ENCODE results near the gene DHODH. TPM values are rescaled to one million over a fixed set of nuclear protein-coding genes. Genes with fewer than 3 reads are reported as not detected.
"Not testable (repeated sequence)": the region's sequence is repeated elsewhere in the genome, so short reads cannot be mapped to it uniquely, and the experiment has no call there.

The DHODH gene
- total RNA-seq, 4 donors from 2014 or later = 4.8 to 10.5 (median 7.0) TPM

- H3K27me3 ChIP-seq = no peaks in the 10 kb centered on the region
- H3K27ac ChIP-seq = no peak overlapping the region
- no peaks in the 10 kb centered on the region for H3K9me3 ChIP-seq
- TF ChIP-seq, protein P1, sequence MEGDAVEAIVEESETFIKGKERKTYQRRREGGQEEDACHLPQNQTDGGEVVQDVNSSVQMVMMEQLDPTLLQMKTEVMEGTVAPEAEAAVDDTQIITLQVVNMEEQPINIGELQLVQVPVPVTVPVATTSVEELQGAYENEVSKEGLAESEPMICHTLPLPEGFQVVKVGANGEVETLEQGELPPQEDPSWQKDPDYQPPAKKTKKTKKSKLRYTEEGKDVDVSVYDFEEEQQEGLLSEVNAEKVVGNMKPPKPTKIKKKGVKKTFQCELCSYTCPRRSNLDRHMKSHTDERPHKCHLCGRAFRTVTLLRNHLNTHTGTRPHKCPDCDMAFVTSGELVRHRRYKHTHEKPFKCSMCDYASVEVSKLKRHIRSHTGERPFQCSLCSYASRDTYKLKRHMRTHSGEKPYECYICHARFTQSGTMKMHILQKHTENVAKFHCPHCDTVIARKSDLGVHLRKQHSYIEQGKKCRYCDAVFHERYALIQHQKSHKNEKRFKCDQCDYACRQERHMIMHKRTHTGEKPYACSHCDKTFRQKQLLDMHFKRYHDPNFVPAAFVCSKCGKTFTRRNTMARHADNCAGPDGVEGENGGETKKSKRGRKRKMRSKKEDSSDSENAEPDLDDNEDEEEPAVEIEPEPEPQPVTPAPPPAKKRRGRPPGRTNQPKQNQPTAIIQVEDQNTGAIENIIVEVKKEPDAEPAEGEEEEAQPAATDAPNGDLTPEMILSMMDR (IDR thresholded peaks at IDR 0.05) = no peak
- TF ChIP-seq EP300 (IDR thresholded peaks at IDR 0.05) (no peak), POLR2AphosphoS5 (IDR thresholded peaks at IDR 0.05) (no peak), POLR2A (IDR thresholded peaks at IDR 0.05) (no peak)
- DNase-seq (ENCODE audit: low spot score in 2 of 2) = no peak
- 81% methylated on average over 3 of the region's 4 CpGs for WGBS
- no peaks in the 10 kb centered on the region for H3K4me1 ChIP-seq
- H3K4me3 ChIP-seq = no peak overlapping the region
- no peaks in the 10 kb centered on the region for H3K36me3 ChIP-seq
These were observed 42.4 kb downstream of the DHODH start for GRCh38 chr16:72050769-72051464.

DNA sequence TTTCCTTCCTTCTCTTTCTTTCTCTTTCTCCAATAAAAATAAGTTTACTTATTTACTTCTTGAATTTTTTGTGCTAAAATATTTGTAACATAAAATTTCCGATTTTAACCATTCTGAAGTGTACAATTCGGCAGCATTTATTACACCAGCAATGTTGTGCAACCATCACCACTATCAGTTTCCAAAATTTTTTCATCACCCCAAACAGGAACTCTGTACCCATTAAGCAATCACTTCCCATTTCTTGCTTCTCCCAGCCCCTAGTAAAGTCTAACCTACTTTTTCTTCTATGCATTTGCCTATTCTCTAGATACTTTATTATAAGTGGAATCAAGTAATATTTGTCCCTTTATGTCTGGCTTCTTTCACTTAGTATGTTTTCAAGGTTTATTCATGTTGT lies 43.3 kb downstream of the DHODH start:
- no peak for TF ChIP-seq POLR2AphosphoS5 (IDR thresholded peaks at IDR 0.05)
- TF ChIP-seq, protein P1 (IDR thresholded peaks at IDR 0.05) = no peak
- no peak for TF ChIP-seq POLR2A (IDR thresholded peaks at IDR 0.05)
- no peak for TF ChIP-seq EP300 (IDR thresholded peaks at IDR 0.05)
- H3K27me3 ChIP-seq = no peaks in the 10 kb centered on the region
- no peaks in the 10 kb centered on the region for H3K36me3 ChIP-seq
- no peaks in the 10 kb centered on the region for H3K4me1 ChIP-seq
- 84% methylated on average over 2 of the region's 2 CpGs for WGBS
- no peak overlapping the region for H3K27ac ChIP-seq
- H3K4me3 ChIP-seq = no peak overlapping the region
- no peaks in the 10 kb centered on the region for H3K9me3 ChIP-seq
- no peak for DNase-seq (ENCODE audit: low spot score in 2 of 2)

GRCh38 chr16:72054254-72054847 lies 45.8 kb downstream of the DHODH start, which contains the start of gene HP:
Gene HP, plus strand, starts transcription at chr16:72054505. Its CDS starts 148 bp downstream, at chr16:72054653.
- H3K4me1 ChIP-seq; H3K4me3 ChIP-seq; H3K36me3 ChIP-seq; H3K9me3 ChIP-seq; H3K27me3 ChIP-seq; DNase-seq (ENCODE audit: low spot score in 2 of 2); H3K27ac ChIP-seq: not testable (repeated sequence)
- 77% methylated on average over 5 of the region's 5 CpGs for WGBS

GRCh38 chr16:72055911-72056310 lies 47.4 kb downstream of the DHODH start:
- Histone ChIP-seq H3K4me3 (no peak overlapping the region), H3K4me1 (no peaks in the 10 kb centered on the region), H3K36me3 (no peaks in the 10 kb centered on the region), H3K9me3 (no peaks in the 10 kb centered on the region), H3K27ac (no peak overlapping the region), H3K27me3 (no peaks in the 10 kb centered on the region)
- no peak for DNase-seq (ENCODE audit: low spot score in 2 of 2)
- WGBS = 86% methylated on average over 4 of the region's 4 CpGs
- TF ChIP-seq EP300 (IDR thresholded peaks at IDR 0.05) (no peak), POLR2AphosphoS5 (IDR thresholded peaks at IDR 0.05) (no peak), POLR2A (IDR thresholded peaks at IDR 0.05) (no peak)
- TF ChIP-seq, protein P1 (IDR thresholded peaks at IDR 0.05) = no peak

DNA sequence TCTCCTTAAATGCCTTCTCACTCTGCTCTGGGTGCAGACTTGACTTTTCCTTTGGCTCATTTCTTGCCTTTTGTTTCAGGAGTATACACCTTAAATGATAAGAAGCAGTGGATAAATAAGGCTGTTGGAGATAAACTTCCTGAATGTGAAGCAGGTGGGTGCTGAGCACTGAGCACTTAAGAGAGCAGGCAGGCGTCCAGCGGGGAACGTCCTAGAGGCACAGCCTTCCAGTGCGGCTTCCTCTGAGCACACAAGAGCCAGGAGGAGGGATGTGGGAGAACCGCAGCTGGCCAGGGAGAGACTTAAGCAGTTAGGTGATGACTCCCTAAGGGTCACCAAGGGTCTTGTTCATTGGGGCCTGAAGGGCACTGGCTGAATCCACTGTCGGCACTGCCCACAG lies 48.8 kb downstream of the DHODH start:
- not testable (repeated sequence) for DNase-seq (ENCODE audit: low spot score in 2 of 2); H3K4me1 ChIP-seq; H3K9me3 ChIP-seq; H3K4me3 ChIP-seq; H3K36me3 ChIP-seq; H3K27me3 ChIP-seq; H3K27ac ChIP-seq
- WGBS = 40% methylated on average over 1 of the region's 6 CpGs

DNA sequence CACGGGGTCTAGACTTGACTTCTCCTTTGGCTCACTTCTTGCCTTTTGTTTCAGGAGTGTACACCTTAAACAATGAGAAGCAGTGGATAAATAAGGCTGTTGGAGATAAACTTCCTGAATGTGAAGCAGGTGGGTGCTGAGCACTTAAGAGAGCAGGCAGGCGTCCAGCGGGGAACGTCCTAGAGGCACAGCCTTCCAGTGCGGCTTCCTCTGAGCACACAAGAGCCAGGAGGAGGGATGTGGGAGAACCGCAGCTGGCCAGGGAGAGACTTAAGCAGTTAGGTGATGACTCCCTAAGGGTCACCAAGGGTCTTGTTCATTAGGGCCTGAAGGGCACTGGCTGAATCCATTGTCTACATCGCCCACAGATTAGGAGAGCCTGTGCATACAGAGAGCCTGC lies 50.5 kb downstream of the DHODH start:
- 64% methylated on average over 7 of the region's 7 CpGs for WGBS
- DNase-seq (ENCODE audit: low spot score in 2 of 2); H3K27ac ChIP-seq: not testable (repeated sequence)

DNA sequence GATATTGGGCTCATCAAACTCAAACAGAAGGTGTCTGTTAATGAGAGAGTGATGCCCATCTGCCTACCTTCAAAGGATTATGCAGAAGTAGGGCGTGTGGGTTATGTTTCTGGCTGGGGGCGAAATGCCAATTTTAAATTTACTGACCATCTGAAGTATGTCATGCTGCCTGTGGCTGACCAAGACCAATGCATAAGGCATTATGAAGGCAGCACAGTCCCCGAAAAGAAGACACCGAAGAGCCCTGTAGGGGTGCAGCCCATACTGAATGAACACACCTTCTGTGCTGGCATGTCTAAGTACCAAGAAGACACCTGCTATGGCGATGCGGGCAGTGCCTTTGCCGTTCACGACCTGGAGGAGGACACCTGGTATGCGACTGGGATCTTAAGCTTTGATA lies 51.9 kb downstream of the DHODH start:
- H3K9me3 ChIP-seq = no peaks in the 10 kb centered on the region
- no peaks in the 10 kb centered on the region for H3K4me1 ChIP-seq
- no peak overlapping the region for H3K27ac ChIP-seq
- H3K27me3 ChIP-seq = no peaks in the 10 kb centered on the region
- H3K36me3 ChIP-seq = no peaks in the 10 kb centered on the region
- DNase-seq (ENCODE audit: low spot score in 2 of 2) = no peak
- no peak for TF ChIP-seq POLR2AphosphoS5 (IDR thresholded peaks at IDR 0.05)
- TF ChIP-seq EP300 (IDR thresholded peaks at IDR 0.05) = no peak
- TF ChIP-seq, protein P1 (IDR thresholded peaks at IDR 0.05) = no peak
- TF ChIP-seq POLR2A (IDR thresholded peaks at IDR 0.05) = no peak
- H3K4me3 ChIP-seq = no peak overlapping the region
- WGBS = 92% methylated on average over 9 of the region's 9 CpGs

More for the DNA sequence above, 50.5 kb downstream of the DHODH start:
- H3K9me3 ChIP-seq, H3K27me3 ChIP-seq, H3K36me3 ChIP-seq, H3K4me1 ChIP-seq, H3K4me3 ChIP-seq: not testable (repeated sequence)

Data from suprapubic skin (tissue), 4 donors.